T-cell (primary cell): ENCODE data around the gene IL17B. TPM values are rescaled to one million over a fixed set of nuclear protein-coding genes. Genes with fewer than 3 reads are reported as not detected.

Source experiments
- ATAC-seq, 4 experiments: fragments of 200-7000 bp in 3 of 4; fragments of 150-1000 bp in 1 of 4; cut with Tn5 transposase; replicated peaks in 1 of 4; 1 replicate in 3 of 4; 2 replicates in 1 of 4; pipeline ENCODE4 v1.10.0; 2021; ENCODE audit warnings: moderate library complexity in 3 of 4, mild to moderate bottlenecking in 2 of 4, moderate number of reproducible peaks in 1 of 4
- CTCF ChIA-PET, 2 donors: fragments of 300-600 bp; sonication (Branson Sonifier 250); formaldehyde crosslinking; loops; one replicate each; lab custom pipeline; 2022; ENCODE audit warnings: antibody characterized with exemption in 2 of 2; lab: Charles Lee
- POLR2A ChIA-PET, 2 donors: fragments of 300-600 bp; sonication (Branson Sonifier 250); formaldehyde crosslinking; loops; one replicate each; lab custom pipeline; 2022; ENCODE audit warnings: antibody characterized with exemption in 2 of 2; lab: Charles Lee
- DNase-seq, 35 experiments: peaks; one replicate each; pipeline versions ENCODE4 v3.0.0 to v3.0.0-alpha.2; 2013 to 2023
- H3K27ac ChIP-seq: one replicate; pipeline ENCODE4 v1.5.1; 2013; ENCODE audit warnings: low read length
- H3K27me3 ChIP-seq, 2 experiments: replicated peaks in 1 of 2; 1 replicate in 1 of 2; 2 replicates in 1 of 2; pipeline versions ENCODE4 v1.6.1 to v1.7.0; 2013; ENCODE audit warnings: low read length in 1 of 2, mixed read lengths in 1 of 2; ENCODE audit not compliant: control insufficient read depth in 2 of 2, insufficient read depth in 2 of 2; ENCODE audit errors: extremely low read depth in 1 of 2
- H3K36me3 ChIP-seq, 2 donors: 1 replicate in 1 of 2; 2 replicates in 1 of 2; pipeline versions ENCODE4 v1.6.1 to v1.7.0; 2013; ENCODE audit warnings: low read length in 1 of 2; ENCODE audit not compliant: control insufficient read depth in 2 of 2, insufficient read depth in 1 of 2; ENCODE audit errors: extremely low read depth in 1 of 2
- H3K4me1 ChIP-seq, 2 experiments: 1 replicate in 1 of 2; 2 replicates in 1 of 2; pipeline versions ENCODE4 v1.6.1 to v1.7.0; 2013; ENCODE audit warnings: low read length in 2 of 2, mixed read lengths in 1 of 2; ENCODE audit not compliant: insufficient read depth in 2 of 2, control insufficient read depth in 1 of 2; ENCODE audit errors: extremely low read depth in 1 of 2
- H3K4me3 ChIP-seq, 2 donors: 1 replicate in 1 of 2; 2 replicates in 1 of 2; pipeline versions ENCODE4 v1.5.1 to v1.7.0; 2013; ENCODE audit warnings: mild to moderate bottlenecking in 2 of 2, low read length in 1 of 2, moderate library complexity in 1 of 2; ENCODE audit not compliant: control insufficient read depth in 1 of 2; ENCODE audit errors: extremely low read depth in 1 of 2
- H3K9me3 ChIP-seq: 2 replicates; pipeline ENCODE4 v1.7.0; 2013
- H3K27ac Mint-ChIP-seq, 2 donors: one replicate each; pipeline ENCODE4 v1.8.0; 2020 to 2021; ENCODE audit warnings: mild to moderate bottlenecking in 2 of 2, mixed read lengths in 2 of 2
- H3K27me3 Mint-ChIP-seq, 2 donors: one replicate each; pipeline ENCODE4 v1.8.0; 2021 to 2022; ENCODE audit warnings: mixed read lengths in 2 of 2
- H3K36me3 Mint-ChIP-seq: one replicate; pipeline ENCODE4 v1.8.0; 2021; ENCODE audit warnings: mixed read lengths
- H3K4me1 Mint-ChIP-seq, 3 donors: one replicate each; pipeline ENCODE4 v1.8.0; 2020 to 2022; ENCODE audit warnings: mixed read lengths in 3 of 3, mild to moderate bottlenecking in 1 of 3
- H3K4me3 Mint-ChIP-seq, 3 donors: one replicate each; pipeline ENCODE4 v1.8.0; 2020 to 2022; ENCODE audit warnings: mild to moderate bottlenecking in 3 of 3, mixed read lengths in 3 of 3, moderate library complexity in 3 of 3
- H3K9me3 Mint-ChIP-seq, 3 donors: one replicate each; pipeline ENCODE4 v1.8.0; 2020 to 2022; ENCODE audit warnings: mixed read lengths in 3 of 3
- WGBS: methylation state at CpG from one replicate; pipeline ENCODE4 v1.1.5; 2013; ENCODE audit warnings: missing lambda C conversion rate; ENCODE audit not compliant: insufficient coverage; 5-methylcytosine and 5-hydroxymethylcytosine counted together
- total RNA-seq, 35 experiments: library from RNA in 6 of 35; stranded (reverse) in 6 of 35; fragments of 120-200 nt in 1 of 35; gene quantifications; one replicate each; pipeline versions ENCODE4 v1.2.1 to v1.2.4 and lab custom pipeline; 2013 to 2026

Gene IL17B
- total RNA-seq, 5 donors from 2014 or later (not counting 1 experiment from before 2014, with no cell fraction given), result not detected

DNA sequence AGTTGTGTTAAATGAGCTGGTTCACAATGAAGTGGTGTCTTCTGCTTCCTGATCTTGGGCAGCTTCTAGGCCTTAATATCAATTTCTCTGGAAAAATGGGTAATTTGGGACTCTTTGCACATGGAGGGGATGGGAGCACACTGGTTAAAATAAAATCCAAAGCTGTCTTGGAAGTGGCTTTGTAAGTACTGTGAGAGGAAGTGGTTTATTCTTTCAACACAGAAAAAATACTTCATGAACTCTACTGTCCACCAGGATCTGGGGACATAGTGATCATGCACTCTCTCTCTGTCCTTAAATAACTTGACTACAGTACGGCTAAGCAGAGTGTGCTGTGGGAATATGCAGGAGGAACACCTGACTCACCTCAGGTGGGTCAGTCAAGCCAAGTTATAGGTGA is 18.8 kb downstream of the IL17B start:
- peaks cover 16% of the 10 kb centered on the region for H3K36me3 Mint-ChIP-seq
- no peak for DNase-seq
- no peak for ATAC-seq
- Histone ChIP-seq H3K27me3 (no peaks in the 10 kb centered on the region), H3K9me3 (no peaks in the 10 kb centered on the region), H3K4me3 (no peak overlapping the region), H3K27ac (peak overlapping the region; percentile 8), H3K4me1 (peaks cover 22 to 44% of the 10 kb centered on the region in 2 experiments), H3K36me3 (peaks cover 6 to 12% of the 10 kb centered on the region in 2 donors)
- H3K27me3 Mint-ChIP-seq, result no peaks in the 10 kb centered on the region
- no peaks in the 10 kb centered on the region for H3K9me3 Mint-ChIP-seq
- H3K27ac Mint-ChIP-seq, result peak overlapping the region; percentile 92 to 98
- H3K4me3 Mint-ChIP-seq, result peak overlapping the region; percentile 56 to 93 (median 59)
- WGBS, result no CpG with 5 or more reads among the region's 1 CpG
- CTCF ChIA-PET, result interaction anchor here (3.2 to 4.3 kb wide), 2 partner anchors 11 to 15 kb away, joined by 12 to 43 read pairs; partner anchors contain the start of gene GRPEL2 (in 1 of the 2)
- peaks cover 53 to 64% (median 56%) of the 10 kb centered on the region in 3 donors for H3K4me1 Mint-ChIP-seq
- POLR2A ChIA-PET, result interaction anchor here in 1 of 2 donors (0.6 to 0.8 kb wide), 3 partner anchors 9 to 1554 kb away, joined by 3 to 5 read pairs (median 3); no protein-coding TSS in a partner anchor

GRCh38 chr5:149358868-149359495 is 20.1 kb downstream of the IL17B start:
- ATAC-seq, result no peak

GRCh38 chr5:149358294-149358651 is 20.8 kb downstream of the IL17B start:
- H3K4me3 ChIP-seq, result peak overlapping the region; percentile 64 to 83
- Mint-ChIP-seq H3K4me1 (peaks cover 67 to 72% (median 71%) of the 10 kb centered on the region in 3 donors), H3K27ac (peak overlapping the region; percentile 92 to 98), H3K27me3 (no peaks in the 10 kb centered on the region), H3K36me3 (peaks cover 25% of the 10 kb centered on the region), H3K9me3 (no peaks in the 10 kb centered on the region), H3K4me3 (peak overlapping the region; percentile 93 to 95 (median 94))
- DNase-seq, result peak in 29 of 35 experiments; percentile 10 to 54 (median 25)
- H3K9me3 ChIP-seq, result no peaks in the 10 kb centered on the region
- H3K27me3 ChIP-seq, result no peaks in the 10 kb centered on the region
- peaks cover 22 to 44% of the 10 kb centered on the region in 2 experiments for H3K4me1 ChIP-seq
- peaks cover under 1 to 25% of the 10 kb centered on the region in 2 donors for H3K36me3 ChIP-seq
- WGBS, result 0% methylated on average over 14 of the region's 18 CpGs
- peak overlapping the region; percentile 64 for H3K27ac ChIP-seq
- ChIA-PET POLR2A (interaction anchor here (0.5 to 3.5 kb wide), 9 partner anchors 13 to 1052 kb away, joined by 3 to 27 read pairs (median 5); partner anchors contain the start of genes CSNK1A1 (in 1 of the 2) and GRPEL2 (in 1 of the 2)), CTCF (interaction anchor here (0.6 to 4.3 kb wide), 11 partner anchors 10 to 220 kb away, joined by 3 to 43 read pairs (median 5); partner anchors contain the start of gene GRPEL2 (in 1 of the 2))
- peak; percentile 32 to 47 (median 42) for ATAC-seq

More at GRCh38 chr5:149358868-149359495, 20.1 kb downstream of the IL17B start:
- WGBS, result 86% methylated on average over 1 of the region's 8 CpGs
- H3K4me3 Mint-ChIP-seq, result peak overlapping the region; percentile 93 to 95 (median 94)
- Histone ChIP-seq H3K36me3 (peaks cover 5 to 18% of the 10 kb centered on the region in 2 donors), H3K4me3 (peak overlapping the region in 1 of 2 donors; percentile 83), H3K4me1 (peaks cover 22 to 44% of the 10 kb centered on the region in 2 experiments), H3K9me3 (no peaks in the 10 kb centered on the region), H3K27ac (peak overlapping the region; percentile 64), H3K27me3 (no peaks in the 10 kb centered on the region)
- peaks cover 22% of the 10 kb centered on the region for H3K36me3 Mint-ChIP-seq
- CTCF ChIA-PET, result interaction anchor here (0.8 to 4.3 kb wide), 3 partner anchors 12 to 14 kb away, joined by 3 to 43 read pairs (median 12); partner anchors contain the start of gene GRPEL2 (in 2 of the 2)
- H3K4me1 Mint-ChIP-seq, result peaks cover 63 to 71% (median 66%) of the 10 kb centered on the region in 3 donors
- peak overlapping the region; percentile 92 to 98 for H3K27ac Mint-ChIP-seq
- peak in 1 of 35 experiments; percentile 19 for DNase-seq
- no peaks in the 10 kb centered on the region for H3K9me3 Mint-ChIP-seq
- POLR2A ChIA-PET, result interaction anchor here in 1 of 2 donors (0.6 to 3.5 kb wide), 3 partner anchors 13 to 191 kb away, joined by 3 to 27 read pairs (median 7); partner anchors contain the start of gene GRPEL2
- H3K27me3 Mint-ChIP-seq, result no peaks in the 10 kb centered on the region

DNA sequence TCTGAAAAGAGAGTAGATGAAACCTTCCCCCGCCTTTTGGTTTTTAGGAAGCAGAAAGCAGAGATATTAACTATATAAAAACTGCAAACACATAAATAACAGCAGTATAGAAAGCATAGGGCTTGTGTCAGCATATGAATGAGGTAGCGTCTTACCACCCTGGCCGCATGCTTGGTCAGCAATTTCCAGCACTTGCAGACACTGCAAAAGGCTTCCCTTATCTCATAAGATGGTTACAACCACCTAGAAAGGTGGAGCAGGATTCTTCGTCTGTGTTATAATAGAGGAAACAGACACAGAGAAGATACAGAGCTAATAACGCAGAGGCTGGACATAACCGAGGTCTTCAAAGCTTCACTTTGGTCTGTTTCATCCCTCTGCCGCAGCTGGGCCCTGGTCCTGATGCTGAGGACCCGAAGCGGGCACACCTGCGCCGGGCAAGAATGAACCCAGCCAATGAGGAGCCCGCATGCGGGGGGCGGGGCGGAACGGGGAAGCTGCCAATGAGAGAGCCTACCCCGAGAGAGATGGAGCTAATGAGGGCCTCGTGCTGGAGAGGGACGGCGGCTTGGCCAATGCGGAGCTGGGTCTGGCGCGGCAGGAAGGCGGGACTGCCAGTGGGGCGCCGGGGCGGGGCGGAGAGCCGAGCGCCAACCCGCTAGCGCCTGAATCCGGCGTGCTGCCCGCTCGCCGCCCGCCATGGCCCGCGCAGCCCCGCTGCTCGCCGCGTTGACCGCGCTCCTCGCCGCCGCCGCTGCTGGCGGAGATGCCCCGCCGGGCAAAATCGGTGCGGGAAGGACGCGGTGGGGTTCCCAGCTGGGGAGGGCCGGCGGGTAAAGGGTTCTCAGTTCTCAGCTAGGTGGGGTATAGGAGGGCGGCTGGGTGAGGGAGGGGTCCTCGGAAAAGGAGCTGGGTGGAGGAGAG is 21.5 kb downstream of the IL17B start, which contains the start of gene PCYOX1L:
PCYOX1L (plus strand) TSS at position 677 of the 924 bp plus-strand sequence; CDS start at position 700, 23 bp downstream.
- Mint-ChIP-seq H3K9me3 (no peaks in the 10 kb centered on the region), H3K4me3 (peak within 1 kb of the TSS; percentile 93 to 95 (median 94)), H3K36me3 (peaks cover 27% of the 10 kb centered on the region), H3K4me1 (peaks cover 68 to 74% (median 71%) of the 10 kb centered on the region in 3 donors), H3K27ac (peak within 1 kb of the TSS; percentile 92 to 98), H3K27me3 (no peaks in the 10 kb centered on the region)
- Histone ChIP-seq H3K27ac (peak within 1 kb of the TSS; percentile 64), H3K9me3 (no peaks in the 10 kb centered on the region), H3K36me3 (peaks cover 0 to 31% of the 10 kb centered on the region in 2 donors), H3K27me3 (no peaks in the 10 kb centered on the region), H3K4me1 (peaks cover 22 to 44% of the 10 kb centered on the region in 2 experiments), H3K4me3 (peak within 1 kb of the TSS; percentile 64 to 83)
- ATAC-seq (peak; percentile 97 to 99 (median 98)), DNase-seq (peak; percentile 73 to 98 (median 92))
- WGBS, result 0% methylated on average over 58 of the region's 61 CpGs
- CTCF ChIA-PET, result interaction anchor here (0.6 to 4.3 kb wide), 13 partner anchors 9 to 220 kb away, joined by 3 to 43 read pairs (median 4); partner anchors contain the start of gene GRPEL2 (in 1 of the 2)
- POLR2A ChIA-PET, result interaction anchor here (0.5 to 3.5 kb wide), 9 partner anchors 12 to 1053 kb away, joined by 3 to 27 read pairs (median 5); partner anchors contain the start of genes CSNK1A1 (in 1 of the 2) and GRPEL2 (in 1 of the 2)

- H3K4me3 ChIP-seq, result no peak overlapping the region
- ChIA-PET CTCF (interaction anchor here (0.6 to 1.9 kb wide), 5 partner anchors 14 to 196 kb away, joined by 3 to 5 read pairs (median 3); no protein-coding TSS in a partner anchor), POLR2A (interaction anchor here in 1 of 2 donors (3.5 kb wide), 1 partner anchor 11 kb away, joined by 27 read pairs; the partner anchor contains the start of gene GRPEL2)
- H3K4me3 Mint-ChIP-seq, result peak overlapping the region in 1 of 3 donors; percentile 20
- DNase-seq, result no peak
- 84% methylated on average over 6 of the region's 8 CpGs for WGBS
- no peaks in the 10 kb centered on the region for H3K9me3 Mint-ChIP-seq
- peaks cover 0 to 43% of the 10 kb centered on the region in 2 donors for H3K36me3 ChIP-seq
- H3K4me1 ChIP-seq, result peaks cover 22 to 44% of the 10 kb centered on the region in 2 experiments
- H3K27ac ChIP-seq, result no peak overlapping the region
- H3K27me3 ChIP-seq, result no peaks in the 10 kb centered on the region
- no peaks in the 10 kb centered on the region for H3K9me3 ChIP-seq
- peaks cover 39% of the 10 kb centered on the region for H3K36me3 Mint-ChIP-seq
- H3K27ac Mint-ChIP-seq, result peak overlapping the region; percentile 52 to 63
- no peaks in the 10 kb centered on the region for H3K27me3 Mint-ChIP-seq
- no peak for ATAC-seq
- H3K4me1 Mint-ChIP-seq, result peaks cover 68 to 84% (median 79%) of the 10 kb centered on the region in 3 donors
Observed at GRCh38 chr5:149356391-149356790, 22.7 kb downstream of the IL17B start.
